Neural cell (in vitro differentiated cells): Measurements from ENCODE around the gene AEBP1.

Source experiments
- EP300 ChIP-seq: fragments of 450-650 bp; conservative IDR thresholded peaks from 2 replicates; pipeline ENCODE4 v1.6.1; 2014; ENCODE audit warnings: antibody characterized with exemption, mild to moderate bottlenecking, moderate library complexity; ENCODE audit not compliant: poor library complexity, severe bottlenecking
- EZH2 ChIP-seq: fragments of 200-600, 300-800 bp; shearing (Covaris generic), sonication (generic); IDR thresholded peaks from 2 replicates; pipeline ENCODE4 v1.6.1; 2014; ENCODE audit warnings: antibody characterized with exemption, low read length, borderline replicate concordance, mild to moderate bottlenecking; ENCODE audit not compliant: insufficient read depth, poor library complexity, severe bottlenecking
- MXI1 ChIP-seq: fragments of 450-650 bp; conservative IDR thresholded peaks from 2 replicates; pipeline ENCODE4 v1.6.1; 2014; ENCODE audit warnings: antibody characterized with exemption, mild to moderate bottlenecking; ENCODE audit not compliant: poor library complexity, severe bottlenecking
- POLR2AphosphoS5 ChIP-seq: IDR thresholded peaks from 2 replicates; pipeline ENCODE4 v1.6.1; 2012
- RAD21 ChIP-seq: fragments of 450-650 bp; conservative IDR thresholded peaks from 2 replicates; pipeline ENCODE4 v1.6.1; 2014; ENCODE audit warnings: antibody characterized with exemption, mild to moderate bottlenecking, moderate library complexity
- SMC3 ChIP-seq: fragments of 450-650 bp; conservative IDR thresholded peaks from 2 replicates; pipeline ENCODE4 v1.6.1; 2014; ENCODE audit warnings: antibody characterized with exemption, mild to moderate bottlenecking, moderate library complexity; ENCODE audit not compliant: poor library complexity
- TAF1 ChIP-seq: IDR thresholded peaks from 2 replicates; pipeline ENCODE4 v1.6.1; 2012; ENCODE audit warnings: low read depth
- TF ChIP-seq, protein P1 (sequence below): fragments of 450-650 bp; IDR thresholded peaks from 2 replicates; pipeline ENCODE4 v1.5.1; 2014; ENCODE audit warnings: antibody characterized with exemption, mild to moderate bottlenecking, moderate library complexity; ENCODE audit not compliant: poor library complexity, severe bottlenecking
- TF ChIP-seq, protein P2 (sequence below): IDR thresholded peaks from 2 replicates; pipeline ENCODE4 v1.6.1; 2012; ENCODE audit warnings: borderline replicate concordance

DNA sequence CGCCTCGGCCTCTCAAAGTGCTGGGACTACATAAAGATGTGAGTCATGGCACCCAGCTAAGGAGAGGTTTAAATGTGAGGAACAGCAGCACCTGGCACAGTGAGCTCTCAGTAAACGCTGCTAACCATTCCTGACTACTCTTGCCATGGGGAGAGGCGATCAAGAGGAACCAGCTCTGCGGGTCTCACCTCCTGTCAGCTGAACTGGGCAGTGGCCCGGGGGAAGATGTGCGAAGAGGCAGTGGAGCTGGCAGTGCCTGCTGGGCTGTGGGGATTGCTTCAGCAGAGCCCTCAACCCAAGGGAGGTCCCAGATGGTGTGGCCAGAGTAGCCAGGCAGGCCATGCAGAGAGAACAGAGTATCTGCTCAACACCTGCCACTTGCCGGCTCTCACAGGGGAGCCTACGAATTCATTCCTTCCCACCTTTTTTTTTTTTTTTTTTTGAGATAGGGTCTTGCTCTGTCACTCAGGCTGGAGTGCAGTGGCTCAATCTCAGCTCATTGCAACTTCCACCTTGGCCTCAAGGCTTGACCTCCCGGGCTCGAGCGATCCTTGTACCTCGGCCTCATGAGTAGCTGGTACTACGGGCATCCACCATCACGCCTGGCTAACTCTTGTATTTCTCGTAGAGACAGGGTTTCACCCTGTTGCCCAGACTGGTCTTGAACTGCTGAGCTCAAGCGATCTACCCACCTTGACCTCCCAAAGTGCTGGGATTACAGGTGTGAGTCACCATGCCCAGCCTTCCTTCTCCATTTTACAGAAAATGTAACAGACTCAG lies 28.7 kb upstream of the AEBP1 start:
- TF ChIP-seq TAF1, result no peak
- TF ChIP-seq, protein P1, sequence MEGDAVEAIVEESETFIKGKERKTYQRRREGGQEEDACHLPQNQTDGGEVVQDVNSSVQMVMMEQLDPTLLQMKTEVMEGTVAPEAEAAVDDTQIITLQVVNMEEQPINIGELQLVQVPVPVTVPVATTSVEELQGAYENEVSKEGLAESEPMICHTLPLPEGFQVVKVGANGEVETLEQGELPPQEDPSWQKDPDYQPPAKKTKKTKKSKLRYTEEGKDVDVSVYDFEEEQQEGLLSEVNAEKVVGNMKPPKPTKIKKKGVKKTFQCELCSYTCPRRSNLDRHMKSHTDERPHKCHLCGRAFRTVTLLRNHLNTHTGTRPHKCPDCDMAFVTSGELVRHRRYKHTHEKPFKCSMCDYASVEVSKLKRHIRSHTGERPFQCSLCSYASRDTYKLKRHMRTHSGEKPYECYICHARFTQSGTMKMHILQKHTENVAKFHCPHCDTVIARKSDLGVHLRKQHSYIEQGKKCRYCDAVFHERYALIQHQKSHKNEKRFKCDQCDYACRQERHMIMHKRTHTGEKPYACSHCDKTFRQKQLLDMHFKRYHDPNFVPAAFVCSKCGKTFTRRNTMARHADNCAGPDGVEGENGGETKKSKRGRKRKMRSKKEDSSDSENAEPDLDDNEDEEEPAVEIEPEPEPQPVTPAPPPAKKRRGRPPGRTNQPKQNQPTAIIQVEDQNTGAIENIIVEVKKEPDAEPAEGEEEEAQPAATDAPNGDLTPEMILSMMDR, result no peak
- TF ChIP-seq EZH2, result no peak
- TF ChIP-seq SMC3, result no peak
- no peak for TF ChIP-seq POLR2AphosphoS5
- TF ChIP-seq MXI1, result no peak
- TF ChIP-seq RAD21, result no peak
- no peak for TF ChIP-seq EP300
- TF ChIP-seq, protein P2, sequence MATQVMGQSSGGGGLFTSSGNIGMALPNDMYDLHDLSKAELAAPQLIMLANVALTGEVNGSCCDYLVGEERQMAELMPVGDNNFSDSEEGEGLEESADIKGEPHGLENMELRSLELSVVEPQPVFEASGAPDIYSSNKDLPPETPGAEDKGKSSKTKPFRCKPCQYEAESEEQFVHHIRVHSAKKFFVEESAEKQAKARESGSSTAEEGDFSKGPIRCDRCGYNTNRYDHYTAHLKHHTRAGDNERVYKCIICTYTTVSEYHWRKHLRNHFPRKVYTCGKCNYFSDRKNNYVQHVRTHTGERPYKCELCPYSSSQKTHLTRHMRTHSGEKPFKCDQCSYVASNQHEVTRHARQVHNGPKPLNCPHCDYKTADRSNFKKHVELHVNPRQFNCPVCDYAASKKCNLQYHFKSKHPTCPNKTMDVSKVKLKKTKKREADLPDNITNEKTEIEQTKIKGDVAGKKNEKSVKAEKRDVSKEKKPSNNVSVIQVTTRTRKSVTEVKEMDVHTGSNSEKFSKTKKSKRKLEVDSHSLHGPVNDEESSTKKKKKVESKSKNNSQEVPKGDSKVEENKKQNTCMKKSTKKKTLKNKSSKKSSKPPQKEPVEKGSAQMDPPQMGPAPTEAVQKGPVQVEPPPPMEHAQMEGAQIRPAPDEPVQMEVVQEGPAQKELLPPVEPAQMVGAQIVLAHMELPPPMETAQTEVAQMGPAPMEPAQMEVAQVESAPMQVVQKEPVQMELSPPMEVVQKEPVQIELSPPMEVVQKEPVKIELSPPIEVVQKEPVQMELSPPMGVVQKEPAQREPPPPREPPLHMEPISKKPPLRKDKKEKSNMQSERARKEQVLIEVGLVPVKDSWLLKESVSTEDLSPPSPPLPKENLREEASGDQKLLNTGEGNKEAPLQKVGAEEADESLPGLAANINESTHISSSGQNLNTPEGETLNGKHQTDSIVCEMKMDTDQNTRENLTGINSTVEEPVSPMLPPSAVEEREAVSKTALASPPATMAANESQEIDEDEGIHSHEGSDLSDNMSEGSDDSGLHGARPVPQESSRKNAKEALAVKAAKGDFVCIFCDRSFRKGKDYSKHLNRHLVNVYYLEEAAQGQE, result no peak
